NB4 (cell line): Measurements from ENCODE around the gene TCF7.

ENCODE experiments used
- CTCF ChIP-seq: IDR thresholded peaks from one replicate; pipeline ENCODE4 v1.5.1; 2012; ENCODE audit warnings: low read depth, low read length
- MAX ChIP-seq: IDR thresholded peaks from 2 replicates; pipeline ENCODE4 v1.6.1; 2011; ENCODE audit warnings: low read depth, low read length
- MYC ChIP-seq: IDR thresholded peaks from 2 replicates; pipeline ENCODE4 v1.6.1; 2011; ENCODE audit warnings: low read depth, low read length
- POLR2A ChIP-seq: IDR thresholded peaks from 2 replicates; pipeline ENCODE4 v1.6.1; 2011; ENCODE audit warnings: mild to moderate bottlenecking; ENCODE audit not compliant: insufficient read length; ENCODE audit errors: extremely low read depth

- TF ChIP-seq MAX (no peak), CTCF (no peak), POLR2A (no peak), MYC (no peak)
These were observed 21.6 kb upstream of the TCF7 start for GRCh38 chr5:134092875-134093274.
